Measurements from ENCODE around the gene ZCCHC24. TPM values are rescaled to one million over a fixed set of nuclear protein-coding genes. Genes with fewer than 3 reads are reported as not detected.

The ZCCHC24 gene
- total RNA-seq, 1 experiment from 2014 or later = 3.8 TPM

DNA sequence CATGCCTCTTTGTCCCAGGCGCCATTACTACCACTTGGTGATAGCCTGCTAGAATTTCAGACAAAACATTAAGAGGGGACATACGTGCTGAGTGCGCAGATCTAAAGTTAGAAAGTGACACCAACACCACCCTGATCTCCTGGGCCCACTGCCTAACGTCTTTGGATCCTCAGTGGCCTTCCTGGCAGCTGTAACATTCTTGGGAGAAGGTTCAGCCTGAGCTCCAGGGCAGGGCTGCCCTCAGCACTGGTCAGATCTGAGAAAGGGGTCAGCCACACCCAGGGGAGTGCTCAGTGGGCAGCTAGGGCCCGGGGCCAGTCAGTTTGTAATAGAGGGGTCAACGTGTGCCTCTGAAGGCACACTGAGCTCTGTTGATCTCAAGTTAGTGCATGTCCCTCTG lies 48.4 kb downstream of the ZCCHC24 start:
- no peak overlapping the region for H2AFZ ChIP-seq (ENCODE audit: low read length)
- WGBS (ENCODE audit: extremely low coverage, insufficient read length, low lambda C conversion rate) = no CpG with 5 or more reads among the region's 6 CpGs
- no peaks in the 10 kb centered on the region for H3K79me1 ChIP-seq (ENCODE audit: insufficient read depth, low read depth, low read length, poor library complexity, severe bottlenecking)
- H3K18ac ChIP-seq (ENCODE audit: insufficient read length, low read depth, low read length) = no peak overlapping the region
- H4K20me1 ChIP-seq (ENCODE audit: control insufficient read depth, insufficient read depth, insufficient read length) = no peaks in the 10 kb centered on the region
- no peaks in the 10 kb centered on the region for H3K9me3 ChIP-seq (ENCODE audit: control insufficient read depth, low read depth, low read length)
- no peak overlapping the region for H4K91ac ChIP-seq (ENCODE audit: insufficient read length, low read depth, low read length)
- no peak overlapping the region for H2BK120ac ChIP-seq (ENCODE audit: low read depth, low read length, poor library complexity, severe bottlenecking)
- H4K8ac ChIP-seq (replicated peaks; ENCODE audit: insufficient read length, low read depth, low read length) = no peak overlapping the region
- H3K4me3 Mint-ChIP-seq = no peak overlapping the region
- H3K56ac ChIP-seq (ENCODE audit: insufficient read length, low read depth, low read length) = no peak overlapping the region
- TF ChIP-seq, protein P1, sequence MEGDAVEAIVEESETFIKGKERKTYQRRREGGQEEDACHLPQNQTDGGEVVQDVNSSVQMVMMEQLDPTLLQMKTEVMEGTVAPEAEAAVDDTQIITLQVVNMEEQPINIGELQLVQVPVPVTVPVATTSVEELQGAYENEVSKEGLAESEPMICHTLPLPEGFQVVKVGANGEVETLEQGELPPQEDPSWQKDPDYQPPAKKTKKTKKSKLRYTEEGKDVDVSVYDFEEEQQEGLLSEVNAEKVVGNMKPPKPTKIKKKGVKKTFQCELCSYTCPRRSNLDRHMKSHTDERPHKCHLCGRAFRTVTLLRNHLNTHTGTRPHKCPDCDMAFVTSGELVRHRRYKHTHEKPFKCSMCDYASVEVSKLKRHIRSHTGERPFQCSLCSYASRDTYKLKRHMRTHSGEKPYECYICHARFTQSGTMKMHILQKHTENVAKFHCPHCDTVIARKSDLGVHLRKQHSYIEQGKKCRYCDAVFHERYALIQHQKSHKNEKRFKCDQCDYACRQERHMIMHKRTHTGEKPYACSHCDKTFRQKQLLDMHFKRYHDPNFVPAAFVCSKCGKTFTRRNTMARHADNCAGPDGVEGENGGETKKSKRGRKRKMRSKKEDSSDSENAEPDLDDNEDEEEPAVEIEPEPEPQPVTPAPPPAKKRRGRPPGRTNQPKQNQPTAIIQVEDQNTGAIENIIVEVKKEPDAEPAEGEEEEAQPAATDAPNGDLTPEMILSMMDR (conservative IDR thresholded peaks at IDR 0.05) = no peak
- no peak for DNase-seq
- H2BK20ac ChIP-seq (ENCODE audit: low read depth, low read length, poor library complexity, severe bottlenecking) = no peak overlapping the region
- H3K27me3 ChIP-seq (ENCODE audit: insufficient read depth, low read length) = no peaks in the 10 kb centered on the region
- no peak overlapping the region for H3K4ac ChIP-seq (ENCODE audit: low read depth, low read length)
- H3K79me2 ChIP-seq (ENCODE audit: insufficient read depth, low read length) = no peaks in the 10 kb centered on the region
- no peak overlapping the region for H3T11ph ChIP-seq (ENCODE audit: low read length)
- no peak overlapping the region for H3K9ac ChIP-seq (ENCODE audit: extremely low read depth, insufficient read length, low read length)
- no peak overlapping the region for H3K23ac ChIP-seq (ENCODE audit: insufficient read length, low read depth, low read length)
- H2AK5ac ChIP-seq (ENCODE audit: insufficient read length, low read length) = no peak overlapping the region
- H3K23me2 ChIP-seq (ENCODE audit: insufficient read length, low read depth, low read length, poor library complexity, severe bottlenecking) = no peaks in the 10 kb centered on the region
- no peak overlapping the region for H4K5ac ChIP-seq (ENCODE audit: insufficient read length, low read depth, low read length)
- H3K36me3 Mint-ChIP-seq (ENCODE audit: insufficient read depth in 1 of 3, low read depth in 3 of 3) = peaks cover 0 to 2% (median 0%) of the 10 kb centered on the region in 3 experiments; a peak in 2 of 7 replicates
- H3K4me1 Mint-ChIP-seq = peaks cover 15 to 23% of the 10 kb centered on the region in 2 experiments
- H2BK5ac ChIP-seq (ENCODE audit: insufficient read length, low read length) = no peak overlapping the region
- no peaks in the 10 kb centered on the region for H3K9me3 Mint-ChIP-seq
- no peak overlapping the region for H3K4me2 ChIP-seq (ENCODE audit: insufficient read depth, insufficient read length, low read length)
- H3K27me3 Mint-ChIP-seq (ENCODE audit: low read depth) = peaks cover 3% of the 10 kb centered on the region
- H2BK15ac ChIP-seq (ENCODE audit: low read depth, low read length) = no peak overlapping the region
- no peak overlapping the region for H3K14ac ChIP-seq (ENCODE audit: insufficient read depth, low read length)
- no peak overlapping the region for H2BK12ac ChIP-seq (ENCODE audit: insufficient read length, low read depth, low read length)
- no peak overlapping the region; a peak in 1 of 7 replicates for H3K27ac Mint-ChIP-seq
- no peaks in the 10 kb centered on the region for H3K4me1 ChIP-seq (ENCODE audit: insufficient read depth, low read length)
- no peak overlapping the region for H3K27ac ChIP-seq (ENCODE audit: insufficient read length, low read depth, low read length)
